K562 (cell line): ENCODE data around the gene CPSF7. TPM values are rescaled to one million over a fixed set of nuclear protein-coding genes. Genes with fewer than 3 reads are reported as not detected.

Experiments used
- CHD1 ChIP-seq: fragments of 200-600 bp; sonication (generic); IDR thresholded peaks from one replicate; pipeline ENCODE4 v1.6.1; 2012; ENCODE audit warnings: mild to moderate bottlenecking, moderate library complexity, low read length, inconsistent platforms
- CREBBP ChIP-seq: IDR thresholded peaks from one replicate; pipeline ENCODE4 v1.6.1; 2012; ENCODE audit warnings: low read depth, mild to moderate bottlenecking, control low read depth, inconsistent platforms, low read length
- DPF2 ChIP-seq: fragments of 450-650 bp; IDR thresholded peaks from 2 replicates; pipeline ENCODE4 v1.6.1; 2016
- HINFP ChIP-seq: fragments of 450-650 bp; conservative IDR thresholded peaks from 2 replicates; pipeline ENCODE4 v1.6.1; 2016; ENCODE audit warnings: missing genetic modification characterization, low read depth, mild to moderate bottlenecking, control low read depth, missing compliant biosample characterization
- LARP7 ChIP-seq: fragments of 450-650 bp; IDR thresholded peaks from 2 replicates; pipeline ENCODE4 v1.6.1; 2016
- NR1H2 ChIP-seq: sonication (generic); formaldehyde crosslinking; IDR thresholded peaks from 2 replicates; pipeline ENCODE4 v1.4.0; 2020; ENCODE audit warnings: mild to moderate bottlenecking, missing genetic modification reagents
- SAFB2 ChIP-seq: fragments of 200-400 bp; formaldehyde crosslinking; IDR thresholded peaks from 2 replicates; pipeline ENCODE4 v1.6.1; 2018; ENCODE audit warnings: borderline replicate concordance, low read length, low read depth, moderate library complexity; ENCODE audit not compliant: severe bottlenecking
- SUPT5H ChIP-seq: fragments of 450-650 bp; IDR thresholded peaks from 2 replicates; pipeline ENCODE4 v1.6.1; 2016
- ZNF280B ChIP-seq: fragments of 250-450 bp; sonication (Bioruptor Pico); IDR thresholded peaks from 2 replicates; pipeline ENCODE4 v1.5.1; 2021; ENCODE audit warnings: mild to moderate bottlenecking
- ZNF449 ChIP-seq: fragments of 250-450 bp; sonication (Bioruptor Pico); IDR thresholded peaks from 2 replicates; pipeline ENCODE4 v1.8.0; 2022; ENCODE audit warnings: moderate library complexity, mild to moderate bottlenecking, inconsistent platforms
- polyA plus RNA-seq, 8 experiments: library from polyadenylated mRNA; depleted of rRNA in 4 of 8; stranded (reverse) in 5 of 8; unstranded in 3 of 8; fragments of >200 nt; fragmentation: Nextera tagmentation in 2 of 8; fragmentation: Illumina TruSeq in 1 of 8; extraction: Ambion mirVana in 2 of 8; extraction: Trizol in 1 of 8; gene quantifications; 2 replicates each; pipeline versions ENCODE4 v1.2.1 to v1.2.3, GENCODE V29; 2011 to 2014; ENCODE audit warnings: inconsistent platforms in 1 of 8, missing spikeins in 1 of 8
- total RNA-seq, 7 experiments: library from RNA; depleted of rRNA in 6 of 7; stranded (reverse); fragments of >200 nt in 6 of 7; fragmentation: Illumina TruSeq in 2 of 7; extraction: Trizol in 2 of 7; gene quantifications; 2 replicates each; pipeline versions ENCODE4 v1.2.1 to v1.2.3, GENCODE V29; 2011 to 2021; ENCODE audit warnings: low replicate concordance in 1 of 7

The CPSF7 gene
- total and polyA plus RNA-seq, 9 of the 15 experiments (the other 6 are each of a cell fraction or from before 2014, with no cell fraction given), result 14.8 to 104 (median 44.1) TPM

GRCh38 chr11:61472282-61472681, 42.5 kb upstream of the CPSF7 start (continued):
- TF ChIP-seq ZNF449 (CRISPR knock-in tag), result no peak
- no peak for TF ChIP-seq CHD1
- no peak for TF ChIP-seq LARP7
- no peak for TF ChIP-seq DPF2
- TF ChIP-seq SUPT5H, result no peak
- no peak for TF ChIP-seq NR1H2 (CRISPR knock-in tag)
- no peak for TF ChIP-seq HINFP (tag)
- TF ChIP-seq ZNF280B (CRISPR knock-in tag), result no peak
- TF ChIP-seq CREBBP, result no peak
- no peak for TF ChIP-seq SAFB2
